Ovary (tissue), 9 donors: Measurements from ENCODE around the gene LEKR1. TPM values are rescaled to one million over a fixed set of nuclear protein-coding genes. Genes with fewer than 3 reads are reported as not detected.

Source experiments
- DNase-seq, 5 donors: peaks; one replicate each; pipeline ENCODE4 v3.0.0-alpha.2; 2019 to 2020
- H3K27ac ChIP-seq, 2 donors: fragments of 200-600 bp; one replicate each; pipeline versions ENCODE4 v1.5.1 to v1.8.0; 2019 to 2022
- H3K27me3 ChIP-seq: fragments of 200-600 bp; one replicate; pipeline ENCODE4 v1.8.0; 2022
- H3K36me3 ChIP-seq: fragments of 200-600 bp; sonication (generic); one replicate; pipeline ENCODE4 v1.5.1; 2019
- H3K4me1 ChIP-seq: one replicate; pipeline ENCODE4 v1.8.1; 2013; ENCODE audit warnings: mild to moderate bottlenecking, moderate library complexity; ENCODE audit not compliant: insufficient read depth
- H3K4me3 ChIP-seq: fragments of 200-600 bp; sonication (generic); one replicate; pipeline ENCODE4 v1.5.1; 2017
- H3K9me3 ChIP-seq, 2 donors: fragments of 200-600 bp in 1 of 2; sonication (generic) in 1 of 2; one replicate each; pipeline versions ENCODE4 v1.5.1 to v1.8.1; 2013 to 2019; ENCODE audit warnings: mild to moderate bottlenecking in 1 of 2, moderate library complexity in 1 of 2
- CTCF ChIP-seq, 3 donors: fragments of 450-650 bp in 2 of 3; fragments of 200-600 bp in 1 of 3; IDR thresholded peaks; one replicate each; pipeline versions ENCODE4 v1.5.1 to v1.8.0; 2016 to 2022; ENCODE audit warnings: antibody characterized with exemption in 3 of 3, mild to moderate bottlenecking in 1 of 3
- EP300 ChIP-seq: sonication (generic); formaldehyde crosslinking; IDR thresholded peaks from one replicate; pipeline ENCODE4 v1.6.1; 2017; ENCODE audit warnings: antibody characterized with exemption
- POLR2A ChIP-seq: fragments of 450-650 bp; IDR thresholded peaks from one replicate; pipeline ENCODE4 v1.6.1; 2017; ENCODE audit warnings: antibody characterized with exemption, mild to moderate bottlenecking, moderate library complexity
- WGBS, 3 donors: extraction: QIAGEN DNeasy Blood & Tissue Kit in 1 of 3; methylation state at CpG; one replicate each; pipeline versions ENCODE4 v1.1.5 to v1.1.7; 2013 to 2017; 5-methylcytosine and 5-hydroxymethylcytosine counted together
- intact Hi-C, 4 donors: fragments of 100-400 bp; cut with DNase I; formaldehyde crosslinking; loops; one replicate each; pipeline versions ENCODE4 v1.11.0 to v1.15.1; 2022 to 2023
- polyA plus RNA-seq, 2 donors: library from polyadenylated mRNA; stranded (reverse); fragments of 200-250 nt in 1 of 2; fragments of 350-450 nt in 1 of 2; fragmentation: Illumina TruSeq in 1 of 2; extraction: RNeasy Lipid Tissue Mini Kit (QIAGEN cat#74804) in 1 of 2; gene quantifications; one replicate each; pipeline ENCODE4 v1.2.3, GENCODE V29; 2013 to 2014
- total RNA-seq, 7 donors: library from RNA; depleted of rRNA in 2 of 7; stranded (reverse); fragments of >200 nt in 2 of 7; fragmentation: NEBNext Ultra II Directional in 3 of 7; extraction: Animal tissue kit (Norgen Biotek cat#: 25700) in 3 of 7; gene quantifications; one replicate each; pipeline versions ENCODE4 v1.1.0 to v1.2.4, GENCODE V29; 2016 to 2023
- donor health status: DM: no; HTN: no; CAD: no; lungs with moderate emphysema.
- donor health status: DM: no; HTN: no; CAD: no.
- donor health status: Bipolar disorder and iron deficiency.
- donor health status: DM: yes; HTN: yes; CAD: no.
- donor health status: DM: no; HTN: no; CAD: no.
- donor health status: DM: yes; HTN: yes; CAD: no.

Gene LEKR1
- total and polyA plus RNA-seq, 9 donors = 0.38 to 7.8 (median 2.4) TPM

- no peak for DNase-seq
- H3K27ac ChIP-seq = no peak overlapping the region
- no peak overlapping the region for H3K4me3 ChIP-seq
- no peaks in the 10 kb centered on the region for H3K36me3 ChIP-seq
- H3K4me1 ChIP-seq = peaks cover 2% of the 10 kb centered on the region
- 88 to 97% (median 97%) methylated on average over 2 of the region's 2 CpGs for WGBS, 3 donors
- intact Hi-C loops = loop anchor here in 1 of 4 donors (10.0 kb wide), 1 partner anchor 260 kb away; no protein-coding TSS in a partner anchor
- no peaks in the 10 kb centered on the region for H3K9me3 ChIP-seq
- H3K27me3 ChIP-seq = no peaks in the 10 kb centered on the region
- TF ChIP-seq CTCF (IDR thresholded peaks at IDR 0.05) (no peak), EP300 (no peak), POLR2A (no peak)
These were observed 248.8 kb downstream of the LEKR1 start for GRCh38 chr3:157074981-157075380.

GRCh38 chr3:157075693-157076420 lies 249.7 kb downstream of the LEKR1 start:
- WGBS, 3 donors = 67 to 76% (median 76%) methylated on average over 7 of the region's 7 CpGs
- TF ChIP-seq EP300 = no peak
- TF ChIP-seq CTCF (IDR thresholded peaks at IDR 0.05) = no peak
- no peak for TF ChIP-seq POLR2A
- no peak for DNase-seq
- H3K27ac ChIP-seq = no peak overlapping the region
- H3K9me3 ChIP-seq = no peaks in the 10 kb centered on the region
- no peaks in the 10 kb centered on the region for H3K27me3 ChIP-seq
- no peaks in the 10 kb centered on the region for H3K36me3 ChIP-seq
- intact Hi-C loops = loop anchor here in 1 of 4 donors (10.0 kb wide), 1 partner anchor 261 kb away; no protein-coding TSS in a partner anchor
- peaks cover 2% of the 10 kb centered on the region for H3K4me1 ChIP-seq
- H3K4me3 ChIP-seq = no peak overlapping the region

GRCh38 chr3:157077565-157077991 lies 251.4 kb downstream of the LEKR1 start:
- H3K36me3 ChIP-seq = no peaks in the 10 kb centered on the region
- H3K4me3 ChIP-seq = no peak overlapping the region
- TF ChIP-seq CTCF (IDR thresholded peaks at IDR 0.05) (no peak), POLR2A (no peak), EP300 (no peak)
- H3K27ac ChIP-seq = no peak overlapping the region
- no peak for DNase-seq
- no peaks in the 10 kb centered on the region for H3K27me3 ChIP-seq
- 29 to 97% (median 64%) methylated on average over 4 of the region's 4 CpGs for WGBS, 3 donors
- intact Hi-C loops = loop anchor here in 1 of 4 donors (10.0 kb wide), 1 partner anchor 263 kb away; no protein-coding TSS in a partner anchor
- H3K4me1 ChIP-seq = peaks cover 3% of the 10 kb centered on the region
- H3K9me3 ChIP-seq = no peaks in the 10 kb centered on the region

- WGBS, 3 donors = 70 to 72% (median 72%) methylated on average over 5 of the region's 5 CpGs
- intact Hi-C loops = loop anchor here in 1 of 4 donors (10.0 kb wide), 1 partner anchor 263 kb away; no protein-coding TSS in a partner anchor
- DNase-seq = no peak
These were observed 252.1 kb downstream of the LEKR1 start for GRCh38 chr3:157078131-157078810.

More at GRCh38 chr3:157078131-157078810, 252.1 kb downstream of the LEKR1 start:
- Histone ChIP-seq H3K4me1 (peaks cover 3% of the 10 kb centered on the region), H3K4me3 (no peak overlapping the region), H3K27me3 (no peaks in the 10 kb centered on the region), H3K36me3 (no peaks in the 10 kb centered on the region), H3K27ac (no peak overlapping the region), H3K9me3 (no peaks in the 10 kb centered on the region)
- TF ChIP-seq POLR2A = no peak
- no peak for TF ChIP-seq EP300
- TF ChIP-seq CTCF (IDR thresholded peaks at IDR 0.05) = no peak
